H1 (cell line): Measurements from ENCODE around the gene OXTR.

Source experiments
- CTCF ChIP-seq, 3 experiments: IDR thresholded peaks; 1 replicate in 2 of 3; 2 replicates in 1 of 3; pipeline versions ENCODE4 v1.5.1 to v1.6.1; 2011; ENCODE audit warnings: low read length in 3 of 3, mild to moderate bottlenecking in 3 of 3, inconsistent platforms in 2 of 3, low read depth in 1 of 3, moderate library complexity in 1 of 3; ENCODE audit not compliant: insufficient read depth in 1 of 3; ENCODE audit errors: control extremely low read depth in 1 of 3
- MAX ChIP-seq: IDR thresholded peaks from 2 replicates; pipeline ENCODE4 v1.6.1; 2012; ENCODE audit warnings: inconsistent platforms
- NRF1 ChIP-seq: IDR thresholded peaks from 2 replicates; pipeline ENCODE4 v1.6.1; 2011; ENCODE audit warnings: mild to moderate bottlenecking, low read depth, low read length, improper control_type of control experiment
- POLR2AphosphoS5 ChIP-seq: IDR thresholded peaks from 2 replicates; pipeline ENCODE4 v1.6.1; 2011; ENCODE audit warnings: low read depth, low read length
- RFX5 ChIP-seq: IDR thresholded peaks from 2 replicates; pipeline ENCODE4 v1.6.1; 2011; ENCODE audit warnings: low read depth, low read length, improper control_type of control experiment, borderline replicate concordance
- RXRA ChIP-seq: IDR thresholded peaks from 2 replicates; pipeline ENCODE4 v1.6.1; 2011; ENCODE audit warnings: low read depth, mild to moderate bottlenecking, low read length, moderate library complexity; ENCODE audit not compliant: insufficient read depth
- TCF12 ChIP-seq: IDR thresholded peaks from 2 replicates; pipeline ENCODE4 v1.6.1; 2011; ENCODE audit warnings: low read depth, mild to moderate bottlenecking, low read length

GRCh38 chr3:8739757-8740504 is 29.5 kb downstream of the OXTR start:
- no peak for TF ChIP-seq TCF12
- no peak for TF ChIP-seq RXRA
- TF ChIP-seq CTCF (IDR thresholded peaks at IDR 0.05; ENCODE audit: control extremely low read depth in 1 of 3, insufficient read depth in 1 of 3, low read depth in 1 of 3, low read length in 3 of 3), result no peak
- no peak for TF ChIP-seq RFX5
- no peak for TF ChIP-seq NRF1
- TF ChIP-seq POLR2AphosphoS5, result no peak
- no peak for TF ChIP-seq MAX
